HepG2 (cell line): ENCODE results near the gene TASP1. TPM values are rescaled to one million over a fixed set of nuclear protein-coding genes. Genes with fewer than 3 reads are reported as not detected.

Source experiments
- DNMT3B ChIP-seq: conservative IDR thresholded peaks from 2 replicates; pipeline ENCODE4 v1.6.1; 2016; ENCODE audit warnings: missing biosample characterization, control low read depth
- HES4 ChIP-seq: sonication (generic); formaldehyde crosslinking; IDR thresholded peaks from 2 replicates; pipeline ENCODE4 v1.9.0; 2021; ENCODE audit warnings: mild to moderate bottlenecking, missing genetic modification reagents, borderline replicate concordance
- HNRNPUL1 ChIP-seq: fragments of 200-400 bp; formaldehyde crosslinking; IDR thresholded peaks from 2 replicates; pipeline ENCODE4 v1.6.1; 2017; ENCODE audit warnings: low read depth, mild to moderate bottlenecking, low read length, moderate library complexity
- JUN ChIP-seq: sonication (generic); formaldehyde crosslinking; IDR thresholded peaks from 2 replicates; pipeline ENCODE4 v1.4.0; 2020; ENCODE audit warnings: mild to moderate bottlenecking, missing genetic modification reagents
- PHF21A ChIP-seq: sonication (generic); formaldehyde crosslinking; IDR thresholded peaks from 2 replicates; pipeline ENCODE4 v1.5.0; 2020; ENCODE audit warnings: mild to moderate bottlenecking, missing genetic modification reagents
- TBP ChIP-seq: sonication (generic); formaldehyde crosslinking; IDR thresholded peaks from 2 replicates; pipeline ENCODE4 v1.5.0; 2020; ENCODE audit warnings: missing genetic modification reagents
- polyA plus RNA-seq, 8 experiments: library from polyadenylated mRNA; depleted of rRNA in 3 of 8; stranded (reverse) in 7 of 8; unstranded in 1 of 8; fragments of >200 nt; fragmentation: Illumina TruSeq in 4 of 8; extraction: Trizol in 4 of 8; gene quantifications; 2 replicates each; pipeline versions ENCODE4 v1.2.1 to v1.2.3, GENCODE V29; 2011 to 2016; ENCODE audit warnings: low read depth in 4 of 8, missing spikeins in 1 of 8, mixed read lengths in 1 of 8; ENCODE audit not compliant: insufficient read depth in 1 of 8
- total RNA-seq, 5 experiments: library from RNA; depleted of rRNA; stranded (reverse); fragments of >200 nt; fragmentation: Illumina TruSeq; extraction: Trizol; gene quantifications; 2 replicates each; pipeline ENCODE4 v1.2.3, GENCODE V29; 2016; ENCODE audit warnings: low read depth in 1 of 5
- TF ChIP-seq, protein P1 (sequence below): IDR thresholded peaks from 2 replicates; pipeline ENCODE4 v1.6.1; 2016; ENCODE audit warnings: low read depth, missing genetic modification reagents, missing compliant biosample characterization
- TF ChIP-seq, protein P2 (sequence below): sonication (generic); formaldehyde crosslinking; IDR thresholded peaks from 2 replicates; pipeline ENCODE4 v1.4.0; 2020; ENCODE audit warnings: missing genetic modification reagents, borderline replicate concordance
- TF ChIP-seq, protein P3 (sequence below): sonication (generic); formaldehyde crosslinking; IDR thresholded peaks from 2 replicates; pipeline ENCODE4 v1.9.0; 2021; ENCODE audit warnings: missing genetic modification reagents, borderline replicate concordance
- TF ChIP-seq, protein P4 (sequence below): sonication (generic); formaldehyde crosslinking; IDR thresholded peaks from 2 replicates; pipeline ENCODE4 v1.8.1; 2023; ENCODE audit warnings: mild to moderate bottlenecking, inconsistent platforms, moderate library complexity, missing genetic modification reagents, borderline replicate concordance

The TASP1 gene
- total and polyA plus RNA-seq, 2 of the 13 experiments (the other 11 are each of a cell fraction or from before 2014, with no cell fraction given): 10.0 to 25.2 TPM

DNA sequence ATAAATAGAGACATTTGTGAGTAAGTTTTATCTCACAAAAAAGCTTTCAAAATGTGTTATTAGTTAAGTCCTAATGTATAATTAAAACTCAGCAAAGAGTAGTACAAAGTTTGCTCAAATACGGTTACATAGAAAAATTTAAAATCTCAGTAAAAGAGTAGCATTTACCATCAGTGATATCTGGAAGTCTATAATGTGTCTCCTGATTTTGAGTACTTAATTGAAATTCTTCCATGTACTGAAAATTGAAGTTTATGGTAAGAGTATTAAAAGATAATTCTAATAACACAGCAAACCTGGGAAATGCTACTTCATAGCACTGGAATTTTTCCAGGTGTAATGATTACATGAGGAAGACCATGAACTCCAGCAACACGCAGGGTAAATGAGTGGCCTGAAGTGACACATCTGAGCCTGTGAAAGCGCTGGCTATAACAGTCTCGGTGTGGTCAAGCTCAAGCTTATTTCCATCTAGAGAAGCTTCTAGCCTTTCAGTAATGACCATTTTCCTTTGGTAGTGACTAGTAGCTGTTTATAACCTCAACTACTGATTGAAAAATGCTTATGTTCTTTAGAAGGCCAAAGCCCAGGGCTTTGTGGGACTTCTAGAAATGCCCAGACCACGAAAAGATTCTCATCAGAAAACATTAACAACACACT is 214.4 kb downstream of the TASP1 start (continued):
- peak; percentile 40; the same call in 1 of the 2 replicates for TF ChIP-seq JUN
- no peak for TF ChIP-seq HES4 (CRISPR knock-in tag)
- TF ChIP-seq, protein P1, sequence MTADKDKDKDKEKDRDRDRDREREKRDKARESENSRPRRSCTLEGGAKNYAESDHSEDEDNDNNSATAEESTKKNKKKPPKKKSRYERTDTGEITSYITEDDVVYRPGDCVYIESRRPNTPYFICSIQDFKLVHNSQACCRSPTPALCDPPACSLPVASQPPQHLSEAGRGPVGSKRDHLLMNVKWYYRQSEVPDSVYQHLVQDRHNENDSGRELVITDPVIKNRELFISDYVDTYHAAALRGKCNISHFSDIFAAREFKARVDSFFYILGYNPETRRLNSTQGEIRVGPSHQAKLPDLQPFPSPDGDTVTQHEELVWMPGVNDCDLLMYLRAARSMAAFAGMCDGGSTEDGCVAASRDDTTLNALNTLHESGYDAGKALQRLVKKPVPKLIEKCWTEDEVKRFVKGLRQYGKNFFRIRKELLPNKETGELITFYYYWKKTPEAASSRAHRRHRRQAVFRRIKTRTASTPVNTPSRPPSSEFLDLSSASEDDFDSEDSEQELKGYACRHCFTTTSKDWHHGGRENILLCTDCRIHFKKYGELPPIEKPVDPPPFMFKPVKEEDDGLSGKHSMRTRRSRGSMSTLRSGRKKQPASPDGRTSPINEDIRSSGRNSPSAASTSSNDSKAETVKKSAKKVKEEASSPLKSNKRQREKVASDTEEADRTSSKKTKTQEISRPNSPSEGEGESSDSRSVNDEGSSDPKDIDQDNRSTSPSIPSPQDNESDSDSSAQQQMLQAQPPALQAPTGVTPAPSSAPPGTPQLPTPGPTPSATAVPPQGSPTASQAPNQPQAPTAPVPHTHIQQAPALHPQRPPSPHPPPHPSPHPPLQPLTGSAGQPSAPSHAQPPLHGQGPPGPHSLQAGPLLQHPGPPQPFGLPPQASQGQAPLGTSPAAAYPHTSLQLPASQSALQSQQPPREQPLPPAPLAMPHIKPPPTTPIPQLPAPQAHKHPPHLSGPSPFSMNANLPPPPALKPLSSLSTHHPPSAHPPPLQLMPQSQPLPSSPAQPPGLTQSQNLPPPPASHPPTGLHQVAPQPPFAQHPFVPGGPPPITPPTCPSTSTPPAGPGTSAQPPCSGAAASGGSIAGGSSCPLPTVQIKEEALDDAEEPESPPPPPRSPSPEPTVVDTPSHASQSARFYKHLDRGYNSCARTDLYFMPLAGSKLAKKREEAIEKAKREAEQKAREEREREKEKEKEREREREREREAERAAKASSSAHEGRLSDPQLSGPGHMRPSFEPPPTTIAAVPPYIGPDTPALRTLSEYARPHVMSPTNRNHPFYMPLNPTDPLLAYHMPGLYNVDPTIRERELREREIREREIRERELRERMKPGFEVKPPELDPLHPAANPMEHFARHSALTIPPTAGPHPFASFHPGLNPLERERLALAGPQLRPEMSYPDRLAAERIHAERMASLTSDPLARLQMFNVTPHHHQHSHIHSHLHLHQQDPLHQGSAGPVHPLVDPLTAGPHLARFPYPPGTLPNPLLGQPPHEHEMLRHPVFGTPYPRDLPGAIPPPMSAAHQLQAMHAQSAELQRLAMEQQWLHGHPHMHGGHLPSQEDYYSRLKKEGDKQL (CRISPR knock-in tag): 0 out of 2 replicates have a peak, but pooled peaks have one; percentile 0
- peak; percentile 52; the same call in 1 of the 2 replicates for TF ChIP-seq PHF21A (CRISPR knock-in tag)
- TF ChIP-seq, protein P2, sequence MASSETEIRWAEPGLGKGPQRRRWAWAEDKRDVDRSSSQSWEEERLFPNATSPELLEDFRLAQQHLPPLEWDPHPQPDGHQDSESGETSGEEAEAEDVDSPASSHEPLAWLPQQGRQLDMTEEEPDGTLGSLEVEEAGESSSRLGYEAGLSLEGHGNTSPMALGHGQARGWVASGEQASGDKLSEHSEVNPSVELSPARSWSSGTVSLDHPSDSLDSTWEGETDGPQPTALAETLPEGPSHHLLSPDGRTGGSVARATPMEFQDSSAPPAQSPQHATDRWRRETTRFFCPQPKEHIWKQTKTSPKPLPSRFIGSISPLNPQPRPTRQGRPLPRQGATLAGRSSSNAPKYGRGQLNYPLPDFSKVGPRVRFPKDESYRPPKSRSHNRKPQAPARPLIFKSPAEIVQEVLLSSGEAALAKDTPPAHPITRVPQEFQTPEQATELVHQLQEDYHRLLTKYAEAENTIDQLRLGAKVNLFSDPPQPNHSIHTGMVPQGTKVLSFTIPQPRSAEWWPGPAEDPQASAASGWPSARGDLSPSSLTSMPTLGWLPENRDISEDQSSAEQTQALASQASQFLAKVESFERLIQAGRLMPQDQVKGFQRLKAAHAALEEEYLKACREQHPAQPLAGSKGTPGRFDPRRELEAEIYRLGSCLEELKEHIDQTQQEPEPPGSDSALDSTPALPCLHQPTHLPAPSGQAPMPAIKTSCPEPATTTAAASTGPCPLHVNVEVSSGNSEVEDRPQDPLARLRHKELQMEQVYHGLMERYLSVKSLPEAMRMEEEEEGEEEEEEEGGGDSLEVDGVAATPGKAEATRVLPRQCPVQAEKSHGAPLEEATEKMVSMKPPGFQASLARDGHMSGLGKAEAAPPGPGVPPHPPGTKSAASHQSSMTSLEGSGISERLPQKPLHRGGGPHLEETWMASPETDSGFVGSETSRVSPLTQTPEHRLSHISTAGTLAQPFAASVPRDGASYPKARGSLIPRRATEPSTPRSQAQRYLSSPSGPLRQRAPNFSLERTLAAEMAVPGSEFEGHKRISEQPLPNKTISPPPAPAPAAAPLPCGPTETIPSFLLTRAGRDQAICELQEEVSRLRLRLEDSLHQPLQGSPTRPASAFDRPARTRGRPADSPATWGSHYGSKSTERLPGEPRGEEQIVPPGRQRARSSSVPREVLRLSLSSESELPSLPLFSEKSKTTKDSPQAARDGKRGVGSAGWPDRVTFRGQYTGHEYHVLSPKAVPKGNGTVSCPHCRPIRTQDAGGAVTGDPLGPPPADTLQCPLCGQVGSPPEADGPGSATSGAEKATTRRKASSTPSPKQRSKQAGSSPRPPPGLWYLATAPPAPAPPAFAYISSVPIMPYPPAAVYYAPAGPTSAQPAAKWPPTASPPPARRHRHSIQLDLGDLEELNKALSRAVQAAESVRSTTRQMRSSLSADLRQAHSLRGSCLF: no peak
- 0 out of 2 replicates have a peak, but pooled peaks have one; percentile 39 for TF ChIP-seq DNMT3B (CRISPR knock-in tag)
- TF ChIP-seq, protein P3, sequence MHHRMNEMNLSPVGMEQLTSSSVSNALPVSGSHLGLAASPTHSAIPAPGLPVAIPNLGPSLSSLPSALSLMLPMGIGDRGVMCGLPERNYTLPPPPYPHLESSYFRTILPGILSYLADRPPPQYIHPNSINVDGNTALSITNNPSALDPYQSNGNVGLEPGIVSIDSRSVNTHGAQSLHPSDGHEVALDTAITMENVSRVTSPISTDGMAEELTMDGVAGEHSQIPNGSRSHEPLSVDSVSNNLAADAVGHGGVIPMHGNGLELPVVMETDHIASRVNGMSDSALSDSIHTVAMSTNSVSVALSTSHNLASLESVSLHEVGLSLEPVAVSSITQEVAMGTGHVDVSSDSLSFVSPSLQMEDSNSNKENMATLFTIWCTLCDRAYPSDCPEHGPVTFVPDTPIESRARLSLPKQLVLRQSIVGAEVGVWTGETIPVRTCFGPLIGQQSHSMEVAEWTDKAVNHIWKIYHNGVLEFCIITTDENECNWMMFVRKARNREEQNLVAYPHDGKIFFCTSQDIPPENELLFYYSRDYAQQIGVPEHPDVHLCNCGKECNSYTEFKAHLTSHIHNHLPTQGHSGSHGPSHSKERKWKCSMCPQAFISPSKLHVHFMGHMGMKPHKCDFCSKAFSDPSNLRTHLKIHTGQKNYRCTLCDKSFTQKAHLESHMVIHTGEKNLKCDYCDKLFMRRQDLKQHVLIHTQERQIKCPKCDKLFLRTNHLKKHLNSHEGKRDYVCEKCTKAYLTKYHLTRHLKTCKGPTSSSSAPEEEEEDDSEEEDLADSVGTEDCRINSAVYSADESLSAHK (CRISPR knock-in tag): no peak
- no peak for TF ChIP-seq TBP
- TF ChIP-seq, protein P4, sequence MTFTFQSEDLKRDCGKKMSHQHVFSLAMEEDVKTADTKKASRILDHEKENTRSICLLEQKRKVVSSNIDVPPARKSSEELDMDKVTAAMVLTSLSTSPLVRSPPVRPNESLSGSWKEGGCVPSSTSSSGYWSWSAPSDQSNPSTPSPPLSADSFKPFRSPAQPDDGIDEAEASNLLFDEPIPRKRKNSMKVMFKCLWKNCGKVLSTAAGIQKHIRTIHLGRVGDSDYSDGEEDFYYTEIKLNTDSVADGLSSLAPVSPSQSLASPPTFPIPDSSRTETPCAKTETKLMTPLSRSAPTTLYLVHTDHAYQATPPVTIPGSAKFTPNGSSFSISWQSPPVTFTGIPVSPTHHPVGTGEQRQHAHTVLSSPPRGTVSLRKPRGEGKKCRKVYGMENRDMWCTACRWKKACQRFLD: no peak
- TF ChIP-seq HNRNPUL1: no peak
